Suprapubic skin (tissue), 4 donors: Measurements from ENCODE around the gene WDR91.
"Not testable (repeated sequence)": the region's sequence is repeated elsewhere in the genome, so short reads cannot be mapped to it uniquely, and the experiment has no call there.

ENCODE experiments used
- EP300 ChIP-seq: sonication (generic); formaldehyde crosslinking; IDR thresholded peaks from one replicate; pipeline ENCODE4 v1.6.1; 2017; ENCODE audit warnings: antibody characterized with exemption
- POLR2AphosphoS5 ChIP-seq, 3 donors: sonication (generic); formaldehyde crosslinking; IDR thresholded peaks; one replicate each; pipeline ENCODE4 v1.6.1; 2017; ENCODE audit warnings: antibody characterized with exemption in 3 of 3
- TF ChIP-seq, protein P1 (sequence below), 2 donors: fragments of 200-600 bp in 1 of 2; fragments of 450-650 bp in 1 of 2; sonication (generic) in 1 of 2; IDR thresholded peaks; one replicate each; pipeline ENCODE4 v1.5.1; 2016 to 2019; ENCODE audit warnings: antibody characterized with exemption in 2 of 2, mild to moderate bottlenecking in 1 of 2, moderate library complexity in 1 of 2

DNA sequence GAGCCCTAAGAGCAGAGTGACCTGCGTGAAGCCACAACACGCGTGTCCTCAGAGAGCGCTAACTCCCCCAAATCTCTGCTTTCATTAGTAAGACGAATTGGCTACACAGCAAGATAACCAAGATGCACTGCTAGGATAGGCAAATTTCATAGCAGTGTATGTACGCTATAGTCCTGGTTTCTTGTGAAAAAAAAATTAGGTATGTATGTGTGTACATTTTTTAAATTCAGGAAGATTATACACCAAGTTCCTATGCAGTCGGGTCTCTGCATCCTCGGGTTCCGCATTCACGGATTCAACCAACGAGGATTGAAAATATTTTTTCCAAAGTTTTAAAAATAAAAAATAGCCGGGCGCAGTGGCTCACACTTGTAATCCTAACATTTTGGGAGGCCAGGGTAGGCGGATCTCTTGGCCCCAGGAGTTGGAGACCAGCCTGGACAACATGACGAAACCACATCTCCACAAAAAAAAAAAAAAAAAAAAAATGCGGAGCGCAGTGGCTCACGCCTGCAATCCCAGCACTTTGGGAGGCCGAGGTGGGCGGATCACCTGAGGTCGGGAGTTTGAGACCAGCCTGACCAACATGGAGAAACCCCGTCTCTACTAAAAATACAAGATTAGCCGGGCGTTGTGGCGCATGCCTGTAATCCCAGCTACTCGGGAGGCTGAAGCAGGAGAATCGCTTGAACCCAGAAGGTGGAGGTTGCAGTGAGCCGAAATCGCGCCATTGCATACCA, 790 bp upstream of the WDR91 start:
- TF ChIP-seq, protein P1, sequence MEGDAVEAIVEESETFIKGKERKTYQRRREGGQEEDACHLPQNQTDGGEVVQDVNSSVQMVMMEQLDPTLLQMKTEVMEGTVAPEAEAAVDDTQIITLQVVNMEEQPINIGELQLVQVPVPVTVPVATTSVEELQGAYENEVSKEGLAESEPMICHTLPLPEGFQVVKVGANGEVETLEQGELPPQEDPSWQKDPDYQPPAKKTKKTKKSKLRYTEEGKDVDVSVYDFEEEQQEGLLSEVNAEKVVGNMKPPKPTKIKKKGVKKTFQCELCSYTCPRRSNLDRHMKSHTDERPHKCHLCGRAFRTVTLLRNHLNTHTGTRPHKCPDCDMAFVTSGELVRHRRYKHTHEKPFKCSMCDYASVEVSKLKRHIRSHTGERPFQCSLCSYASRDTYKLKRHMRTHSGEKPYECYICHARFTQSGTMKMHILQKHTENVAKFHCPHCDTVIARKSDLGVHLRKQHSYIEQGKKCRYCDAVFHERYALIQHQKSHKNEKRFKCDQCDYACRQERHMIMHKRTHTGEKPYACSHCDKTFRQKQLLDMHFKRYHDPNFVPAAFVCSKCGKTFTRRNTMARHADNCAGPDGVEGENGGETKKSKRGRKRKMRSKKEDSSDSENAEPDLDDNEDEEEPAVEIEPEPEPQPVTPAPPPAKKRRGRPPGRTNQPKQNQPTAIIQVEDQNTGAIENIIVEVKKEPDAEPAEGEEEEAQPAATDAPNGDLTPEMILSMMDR (IDR thresholded peaks at IDR 0.05), result not testable (repeated sequence)
- not testable (repeated sequence) for TF ChIP-seq EP300; POLR2AphosphoS5 (IDR thresholded peaks at IDR 0.05)
